ENCODE results near the gene HIVEP1.
A peak's percentile ranks its signal among the peaks of the same experiment; 100 is the strongest.

HIVEP1 gene

GRCh38 chr6:12012038-12012557 is at the start of gene HIVEP1:
Gene HIVEP1 (plus strand): TSS chr6:12012312. CDS start chr6:12015629, 3,317 bp downstream.
- Histone ChIP-seq H3K4me3 (ENCODE audit: low read length) (peak within 1 kb of the TSS; percentile 86), H3K9ac (ENCODE audit: low read length) (peak within 1 kb of the TSS; percentile 63), H3K4me1 (ENCODE audit: control insufficient read depth, insufficient read depth, low read length) (peaks cover 15% of the 10 kb centered on the region), H3K27me3 (ENCODE audit: control insufficient read depth, insufficient read depth, low read length) (no peaks in the 10 kb centered on the region), H3K36me3 (ENCODE audit: control insufficient read depth, insufficient read depth, low read length) (peaks cover 3% of the 10 kb centered on the region), H3K27ac (ENCODE audit: low read depth, low read length) (peak within 1 kb of the TSS; percentile 81)

GRCh38 chr6:11963756-11964500 is 48.2 kb upstream of the HIVEP1 start:
- H3K36me3 ChIP-seq (ENCODE audit: control insufficient read depth, insufficient read depth, low read length): no peaks in the 10 kb centered on the region
- no peak overlapping the region for H3K4me3 ChIP-seq (ENCODE audit: low read length)
- no peaks in the 10 kb centered on the region for H3K4me1 ChIP-seq (ENCODE audit: control insufficient read depth, insufficient read depth, low read length)
- H3K27ac ChIP-seq (ENCODE audit: low read depth, low read length): no peak overlapping the region
- no peaks in the 10 kb centered on the region for H3K27me3 ChIP-seq (ENCODE audit: control insufficient read depth, insufficient read depth, low read length)
- H3K9ac ChIP-seq (ENCODE audit: low read length): no peak overlapping the region

- Histone ChIP-seq H3K27me3 (ENCODE audit: control insufficient read depth, insufficient read depth, low read length) (no peaks in the 10 kb centered on the region), H3K4me3 (ENCODE audit: low read length) (no peak overlapping the region), H3K27ac (ENCODE audit: low read depth, low read length) (no peak overlapping the region), H3K36me3 (ENCODE audit: control insufficient read depth, insufficient read depth, low read length) (no peaks in the 10 kb centered on the region), H3K4me1 (ENCODE audit: control insufficient read depth, insufficient read depth, low read length) (no peaks in the 10 kb centered on the region), H3K9ac (ENCODE audit: low read length) (no peak overlapping the region)
Measured at GRCh38 chr6:11964729-11965335, 47.3 kb upstream of the HIVEP1 start.

GRCh38 chr6:11965499-11965898 is 46.6 kb upstream of the HIVEP1 start:
- H3K36me3 ChIP-seq (ENCODE audit: control insufficient read depth, insufficient read depth, low read length): no peaks in the 10 kb centered on the region
- H3K9ac ChIP-seq (ENCODE audit: low read length): no peak overlapping the region
- no peaks in the 10 kb centered on the region for H3K27me3 ChIP-seq (ENCODE audit: control insufficient read depth, insufficient read depth, low read length)
- no peak overlapping the region for H3K27ac ChIP-seq (ENCODE audit: low read depth, low read length)
- H3K4me1 ChIP-seq (ENCODE audit: control insufficient read depth, insufficient read depth, low read length): no peaks in the 10 kb centered on the region
- H3K4me3 ChIP-seq (ENCODE audit: low read length): no peak overlapping the region

- no peak overlapping the region for H3K4me3 ChIP-seq (ENCODE audit: low read length)
- H3K36me3 ChIP-seq (ENCODE audit: control insufficient read depth, insufficient read depth, low read length): no peaks in the 10 kb centered on the region
- no peaks in the 10 kb centered on the region for H3K27me3 ChIP-seq (ENCODE audit: control insufficient read depth, insufficient read depth, low read length)
- no peak overlapping the region for H3K27ac ChIP-seq (ENCODE audit: low read depth, low read length)
- no peaks in the 10 kb centered on the region for H3K4me1 ChIP-seq (ENCODE audit: control insufficient read depth, insufficient read depth, low read length)
- no peak overlapping the region for H3K9ac ChIP-seq (ENCODE audit: low read length)
Measured at GRCh38 chr6:11968241-11968806, 43.8 kb upstream of the HIVEP1 start.

GRCh38 chr6:11969092-11969491 is 43.0 kb upstream of the HIVEP1 start:
- Histone ChIP-seq H3K4me3 (ENCODE audit: low read length) (peak overlapping the region; percentile 6), H3K4me1 (ENCODE audit: control insufficient read depth, insufficient read depth, low read length) (no peaks in the 10 kb centered on the region), H3K36me3 (ENCODE audit: control insufficient read depth, insufficient read depth, low read length) (no peaks in the 10 kb centered on the region), H3K27me3 (ENCODE audit: control insufficient read depth, insufficient read depth, low read length) (no peaks in the 10 kb centered on the region), H3K27ac (ENCODE audit: low read depth, low read length) (no peak overlapping the region), H3K9ac (ENCODE audit: low read length) (no peak overlapping the region)

GRCh38 chr6:11970114-11970513 is 42.0 kb upstream of the HIVEP1 start:
- H3K9ac ChIP-seq (ENCODE audit: low read length): no peak overlapping the region
- no peaks in the 10 kb centered on the region for H3K27me3 ChIP-seq (ENCODE audit: control insufficient read depth, insufficient read depth, low read length)
- no peak overlapping the region for H3K27ac ChIP-seq (ENCODE audit: low read depth, low read length)

GRCh38 chr6:11971154-11971553 is 41.0 kb upstream of the HIVEP1 start:
- H3K36me3 ChIP-seq (ENCODE audit: control insufficient read depth, insufficient read depth, low read length): no peaks in the 10 kb centered on the region
- H3K27me3 ChIP-seq (ENCODE audit: control insufficient read depth, insufficient read depth, low read length): no peaks in the 10 kb centered on the region
- H3K9ac ChIP-seq (ENCODE audit: low read length): no peak overlapping the region
- H3K4me3 ChIP-seq (ENCODE audit: low read length): no peak overlapping the region
- no peak overlapping the region for H3K27ac ChIP-seq (ENCODE audit: low read depth, low read length)
- H3K4me1 ChIP-seq (ENCODE audit: control insufficient read depth, insufficient read depth, low read length): no peaks in the 10 kb centered on the region

More at GRCh38 chr6:11970114-11970513, 42.0 kb upstream of the HIVEP1 start:
- no peak overlapping the region for H3K4me3 ChIP-seq (ENCODE audit: low read length)
- H3K4me1 ChIP-seq (ENCODE audit: control insufficient read depth, insufficient read depth, low read length): no peaks in the 10 kb centered on the region
- no peaks in the 10 kb centered on the region for H3K36me3 ChIP-seq (ENCODE audit: control insufficient read depth, insufficient read depth, low read length)

GRCh38 chr6:11972270-11972669 is 39.8 kb upstream of the HIVEP1 start:
- Histone ChIP-seq H3K27ac (ENCODE audit: low read depth, low read length) (no peak overlapping the region), H3K4me3 (ENCODE audit: low read length) (no peak overlapping the region), H3K27me3 (ENCODE audit: control insufficient read depth, insufficient read depth, low read length) (no peaks in the 10 kb centered on the region), H3K4me1 (ENCODE audit: control insufficient read depth, insufficient read depth, low read length) (no peaks in the 10 kb centered on the region), H3K36me3 (ENCODE audit: control insufficient read depth, insufficient read depth, low read length) (no peaks in the 10 kb centered on the region), H3K9ac (ENCODE audit: low read length) (no peak overlapping the region)

- Histone ChIP-seq H3K36me3 (ENCODE audit: control insufficient read depth, insufficient read depth, low read length) (no peaks in the 10 kb centered on the region), H3K27me3 (ENCODE audit: control insufficient read depth, insufficient read depth, low read length) (no peaks in the 10 kb centered on the region), H3K4me3 (ENCODE audit: low read length) (no peak overlapping the region), H3K4me1 (ENCODE audit: control insufficient read depth, insufficient read depth, low read length) (no peaks in the 10 kb centered on the region), H3K9ac (ENCODE audit: low read length) (no peak overlapping the region), H3K27ac (ENCODE audit: low read depth, low read length) (no peak overlapping the region)
Measured at GRCh38 chr6:11972806-11973205, 39.3 kb upstream of the HIVEP1 start.

GRCh38 chr6:11973238-11973637 is 38.9 kb upstream of the HIVEP1 start:
- Histone ChIP-seq H3K36me3 (ENCODE audit: control insufficient read depth, insufficient read depth, low read length) (no peaks in the 10 kb centered on the region), H3K4me3 (ENCODE audit: low read length) (no peak overlapping the region), H3K27me3 (ENCODE audit: control insufficient read depth, insufficient read depth, low read length) (no peaks in the 10 kb centered on the region), H3K4me1 (ENCODE audit: control insufficient read depth, insufficient read depth, low read length) (no peaks in the 10 kb centered on the region), H3K9ac (ENCODE audit: low read length) (no peak overlapping the region), H3K27ac (ENCODE audit: low read depth, low read length) (no peak overlapping the region)

GRCh38 chr6:11974089-11974488 is 38.0 kb upstream of the HIVEP1 start:
- Histone ChIP-seq H3K36me3 (ENCODE audit: control insufficient read depth, insufficient read depth, low read length) (no peaks in the 10 kb centered on the region), H3K9ac (ENCODE audit: low read length) (no peak overlapping the region), H3K27ac (ENCODE audit: low read depth, low read length) (no peak overlapping the region), H3K27me3 (ENCODE audit: control insufficient read depth, insufficient read depth, low read length) (no peaks in the 10 kb centered on the region), H3K4me3 (ENCODE audit: low read length) (no peak overlapping the region), H3K4me1 (ENCODE audit: control insufficient read depth, insufficient read depth, low read length) (no peaks in the 10 kb centered on the region)
